ENCODE measurements around the gene RBM47. TPM values are rescaled to one million over a fixed set of nuclear protein-coding genes. Genes with fewer than 3 reads are reported as not detected.
"Not testable (repeated sequence)": the region's sequence is repeated elsewhere in the genome, so short reads cannot be mapped to it uniquely, and the experiment has no call there.

The RBM47 gene
- polyA plus RNA-seq, 1 experiment = 0.62 TPM

DNA sequence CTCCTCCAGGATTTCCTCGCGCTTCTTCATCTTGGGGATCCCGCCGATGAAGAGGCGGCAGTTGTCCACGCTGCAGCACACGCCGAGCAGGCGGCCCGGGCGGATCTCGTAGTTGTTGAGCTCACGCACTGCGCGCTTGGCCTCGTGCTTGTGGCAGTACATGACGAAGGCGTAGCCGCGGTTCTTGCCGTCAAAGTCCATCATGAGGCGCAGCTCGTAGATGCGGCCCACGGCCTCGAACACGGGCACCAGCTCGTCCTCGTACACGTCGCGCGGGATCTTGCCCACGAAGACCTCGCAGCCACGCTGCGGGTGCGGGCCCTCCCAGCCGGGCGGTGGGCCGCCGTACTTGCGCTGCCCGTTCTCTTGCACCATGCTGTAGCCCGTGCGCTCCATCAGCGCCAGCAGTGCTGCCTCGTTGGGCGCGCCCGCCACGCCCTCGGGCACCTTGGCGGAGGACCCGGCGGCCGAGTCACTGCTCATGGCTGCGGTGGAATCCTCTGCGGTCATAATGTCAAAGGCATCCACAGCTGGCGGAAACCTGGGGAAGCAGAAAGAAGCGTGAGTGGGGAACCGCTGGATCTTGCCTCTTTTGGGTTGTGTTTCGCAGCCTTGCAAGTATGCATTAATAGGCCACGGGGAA is 191.2 kb downstream of the RBM47 start:
- CTCF ChIA-PET = no interaction called here
- Histone ChIP-seq H3K27ac (ENCODE audit: low read depth, low read length) (no peak overlapping the region), H3K27me3 (ENCODE audit: control insufficient read depth, insufficient read depth, low read length) (peaks cover 3% of the 10 kb centered on the region), H3K4me3 (ENCODE audit: low read depth, low read length) (no peak overlapping the region), H3K9me3 (ENCODE audit: control insufficient read depth, insufficient read depth, low read length) (peaks cover 13% of the 10 kb centered on the region; the same call in 1 of the 2 replicates)
- POLR2A ChIA-PET = no interaction called here
- DNase-seq (ENCODE audit: low read depth, low spot score) = no peak
- TF ChIP-seq, protein P1, sequence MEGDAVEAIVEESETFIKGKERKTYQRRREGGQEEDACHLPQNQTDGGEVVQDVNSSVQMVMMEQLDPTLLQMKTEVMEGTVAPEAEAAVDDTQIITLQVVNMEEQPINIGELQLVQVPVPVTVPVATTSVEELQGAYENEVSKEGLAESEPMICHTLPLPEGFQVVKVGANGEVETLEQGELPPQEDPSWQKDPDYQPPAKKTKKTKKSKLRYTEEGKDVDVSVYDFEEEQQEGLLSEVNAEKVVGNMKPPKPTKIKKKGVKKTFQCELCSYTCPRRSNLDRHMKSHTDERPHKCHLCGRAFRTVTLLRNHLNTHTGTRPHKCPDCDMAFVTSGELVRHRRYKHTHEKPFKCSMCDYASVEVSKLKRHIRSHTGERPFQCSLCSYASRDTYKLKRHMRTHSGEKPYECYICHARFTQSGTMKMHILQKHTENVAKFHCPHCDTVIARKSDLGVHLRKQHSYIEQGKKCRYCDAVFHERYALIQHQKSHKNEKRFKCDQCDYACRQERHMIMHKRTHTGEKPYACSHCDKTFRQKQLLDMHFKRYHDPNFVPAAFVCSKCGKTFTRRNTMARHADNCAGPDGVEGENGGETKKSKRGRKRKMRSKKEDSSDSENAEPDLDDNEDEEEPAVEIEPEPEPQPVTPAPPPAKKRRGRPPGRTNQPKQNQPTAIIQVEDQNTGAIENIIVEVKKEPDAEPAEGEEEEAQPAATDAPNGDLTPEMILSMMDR (IDR thresholded peaks at IDR 0.05; ENCODE audit: low read depth, low read length) = no peak

DNA sequence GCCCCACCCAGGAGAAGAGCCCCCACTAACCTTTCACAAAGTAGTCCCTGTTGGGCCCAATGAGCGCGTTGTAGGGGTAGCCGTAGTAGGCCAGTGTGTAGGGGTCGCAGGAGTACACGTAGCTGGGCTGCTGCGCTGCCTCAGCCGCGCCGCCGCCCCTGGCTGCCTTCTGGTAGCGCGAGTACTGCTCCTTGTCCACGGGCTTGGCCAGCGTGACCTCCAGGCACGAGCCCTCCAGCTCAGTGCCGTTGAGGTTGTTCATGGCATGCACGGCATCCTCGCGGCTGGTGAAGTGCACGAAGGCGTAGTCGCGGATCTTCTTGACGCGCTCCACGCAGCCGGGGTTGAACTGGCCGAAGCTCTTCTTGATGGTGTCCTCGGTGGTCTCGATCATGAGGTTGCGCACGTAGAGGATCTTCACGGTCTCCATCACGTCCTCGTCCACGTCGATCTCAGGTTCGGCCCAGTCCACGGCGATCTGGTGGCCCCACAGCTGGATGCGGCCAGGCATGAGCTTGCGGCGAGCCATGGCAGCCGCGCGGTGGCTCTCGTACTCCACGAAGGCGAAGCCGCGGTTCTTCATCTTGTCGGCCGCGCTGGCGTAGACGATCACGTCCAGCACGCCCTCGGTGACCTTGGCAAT is 191.8 kb downstream of the RBM47 start:
- peaks cover 6% of the 10 kb centered on the region for H3K27me3 ChIP-seq (ENCODE audit: control insufficient read depth, insufficient read depth, low read length)
- CTCF ChIA-PET = no interaction called here
- no peak for DNase-seq (ENCODE audit: low read depth, low spot score)
- no peak overlapping the region for H3K27ac ChIP-seq (ENCODE audit: low read depth, low read length)
- no peak overlapping the region for H3K4me3 ChIP-seq (ENCODE audit: low read depth, low read length)
- POLR2A ChIA-PET = no interaction called here
- TF ChIP-seq, protein P1 (IDR thresholded peaks at IDR 0.05; ENCODE audit: low read depth, low read length) = no peak
- peaks cover 13% of the 10 kb centered on the region; the same call in 1 of the 2 replicates for H3K9me3 ChIP-seq (ENCODE audit: control insufficient read depth, insufficient read depth, low read length)

DNA sequence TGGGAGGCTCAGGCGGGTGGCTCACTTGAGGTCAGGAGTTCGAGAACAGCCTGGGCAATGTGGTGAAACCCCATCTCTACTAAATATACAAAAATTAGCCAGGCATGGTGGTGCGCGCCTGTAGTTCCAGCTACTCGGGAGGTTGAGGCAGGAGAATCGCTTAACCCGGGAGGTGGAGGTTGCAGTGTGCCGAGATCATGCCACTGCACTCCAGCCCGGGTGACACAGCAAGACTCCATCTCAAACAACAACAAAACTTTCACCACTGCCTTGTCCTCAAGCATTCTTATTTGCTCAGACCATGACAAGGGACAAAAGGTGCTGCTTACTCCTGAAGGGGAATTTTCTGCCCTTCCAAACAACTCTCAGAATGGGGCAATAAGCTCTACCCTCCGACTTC is 194.4 kb downstream of the RBM47 start:
- H3K4me3 ChIP-seq (ENCODE audit: low read depth, low read length); POLR2A ChIA-PET; CTCF ChIA-PET; H3K27ac ChIP-seq (ENCODE audit: low read depth, low read length); DNase-seq (ENCODE audit: low read depth, low spot score); H3K27me3 ChIP-seq (ENCODE audit: control insufficient read depth, insufficient read depth, low read length): not testable (repeated sequence)
- peaks cover 13% of the 10 kb centered on the region; the same call in 1 of the 2 replicates for H3K9me3 ChIP-seq (ENCODE audit: control insufficient read depth, insufficient read depth, low read length)

DNA sequence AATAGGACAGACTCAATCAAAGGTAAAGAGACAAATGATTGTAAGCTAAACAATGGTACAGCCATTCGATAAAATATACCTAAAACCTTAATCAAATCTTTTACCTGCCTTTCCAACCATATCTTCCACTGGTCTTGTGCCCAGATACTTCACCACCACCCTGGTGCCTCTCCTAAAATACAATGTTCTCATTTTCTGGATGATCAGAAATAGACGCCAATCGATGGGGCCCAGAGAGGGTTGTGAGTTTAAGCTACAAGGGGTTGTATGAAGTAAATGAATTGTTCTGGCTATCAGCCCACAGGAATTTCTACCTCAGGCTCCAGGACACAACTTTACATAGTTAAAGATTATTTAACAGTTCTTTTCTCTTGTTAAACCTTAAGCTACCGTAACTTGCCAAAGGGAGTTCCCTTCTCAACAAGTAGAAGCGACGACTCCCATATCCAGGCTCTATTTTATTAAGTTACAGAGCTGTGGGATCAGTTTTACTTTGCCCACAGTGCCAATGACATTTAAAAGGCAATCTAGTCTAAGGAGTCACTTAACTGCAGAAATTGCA is 195.5 kb downstream of the RBM47 start:
- Histone ChIP-seq H3K4me3 (ENCODE audit: low read depth, low read length) (no peak overlapping the region), H3K27ac (ENCODE audit: low read depth, low read length) (no peak overlapping the region), H3K9me3 (ENCODE audit: control insufficient read depth, insufficient read depth, low read length) (peaks cover 13% of the 10 kb centered on the region; the same call in 1 of the 2 replicates), H3K27me3 (ENCODE audit: control insufficient read depth, insufficient read depth, low read length) (peaks cover 3% of the 10 kb centered on the region)
- no peak for DNase-seq (ENCODE audit: low read depth, low spot score)
- CTCF ChIA-PET = interaction anchor here (0.7 kb wide), 1 partner anchor 54 kb away, joined by 3 read pairs; no protein-coding TSS in a partner anchor
- POLR2A ChIA-PET = no interaction called here
- TF ChIP-seq, protein P1 (IDR thresholded peaks at IDR 0.05; ENCODE audit: low read depth, low read length) = no peak

DNA sequence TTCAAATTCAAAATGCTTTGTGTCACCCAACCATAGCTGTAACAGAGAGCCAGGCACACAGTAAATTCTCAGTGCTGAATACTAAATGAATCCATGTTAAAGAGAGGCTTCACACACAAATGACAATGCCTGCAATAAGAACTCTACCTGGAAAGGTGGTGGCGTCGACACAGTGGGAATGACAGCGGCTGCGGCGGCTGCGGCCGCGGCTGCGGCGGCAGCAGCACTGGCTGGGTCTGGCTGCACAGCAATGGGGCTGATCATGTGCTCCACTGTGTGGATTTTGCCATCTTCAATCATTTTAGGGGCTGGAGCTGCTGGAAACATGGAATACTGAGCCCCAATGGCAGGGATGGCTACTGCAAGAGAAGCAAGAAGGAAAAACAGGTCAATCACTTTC is 197.2 kb downstream of the RBM47 start:
- H3K27me3 ChIP-seq (ENCODE audit: control insufficient read depth, insufficient read depth, low read length) = peaks cover 3% of the 10 kb centered on the region
- peaks cover under 1% of the 10 kb centered on the region; the same call in 1 of the 2 replicates for H3K9me3 ChIP-seq (ENCODE audit: control insufficient read depth, insufficient read depth, low read length)
- CTCF ChIA-PET = no interaction called here
- POLR2A ChIA-PET = no interaction called here
- H3K27ac ChIP-seq (ENCODE audit: low read depth, low read length) = no peak overlapping the region
- no peak overlapping the region for H3K4me3 ChIP-seq (ENCODE audit: low read depth, low read length)
- no peak for DNase-seq (ENCODE audit: low read depth, low spot score)
- TF ChIP-seq, protein P1 (IDR thresholded peaks at IDR 0.05; ENCODE audit: low read depth, low read length) = no peak

DNA sequence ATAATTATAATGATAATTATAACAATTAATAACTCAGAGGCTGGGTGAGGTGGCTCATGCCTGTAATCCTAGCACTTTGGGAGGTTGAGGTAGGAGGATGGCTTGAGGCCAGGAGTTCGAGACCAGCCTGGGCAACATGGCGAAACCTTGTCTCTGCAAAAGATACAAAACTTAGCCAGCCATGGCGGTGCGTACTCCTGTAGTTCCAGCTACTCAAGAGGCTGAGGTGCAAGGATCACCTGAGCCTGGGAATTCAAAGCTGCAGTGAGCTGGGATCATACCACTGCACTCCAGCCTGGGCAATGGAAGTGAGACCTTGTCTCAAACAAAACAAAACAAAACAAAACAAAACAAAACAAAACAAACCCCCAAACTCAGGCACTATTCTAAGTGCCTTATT is 201.8 kb downstream of the RBM47 start:
- POLR2A ChIA-PET; H3K9me3 ChIP-seq (ENCODE audit: control insufficient read depth, insufficient read depth, low read length); CTCF ChIA-PET; DNase-seq (ENCODE audit: low read depth, low spot score); H3K27ac ChIP-seq (ENCODE audit: low read depth, low read length); H3K4me3 ChIP-seq (ENCODE audit: low read depth, low read length); H3K27me3 ChIP-seq (ENCODE audit: control insufficient read depth, insufficient read depth, low read length): not testable (repeated sequence)
